ENCODE measurements around the gene SHC3.

Gene SHC3

DNA sequence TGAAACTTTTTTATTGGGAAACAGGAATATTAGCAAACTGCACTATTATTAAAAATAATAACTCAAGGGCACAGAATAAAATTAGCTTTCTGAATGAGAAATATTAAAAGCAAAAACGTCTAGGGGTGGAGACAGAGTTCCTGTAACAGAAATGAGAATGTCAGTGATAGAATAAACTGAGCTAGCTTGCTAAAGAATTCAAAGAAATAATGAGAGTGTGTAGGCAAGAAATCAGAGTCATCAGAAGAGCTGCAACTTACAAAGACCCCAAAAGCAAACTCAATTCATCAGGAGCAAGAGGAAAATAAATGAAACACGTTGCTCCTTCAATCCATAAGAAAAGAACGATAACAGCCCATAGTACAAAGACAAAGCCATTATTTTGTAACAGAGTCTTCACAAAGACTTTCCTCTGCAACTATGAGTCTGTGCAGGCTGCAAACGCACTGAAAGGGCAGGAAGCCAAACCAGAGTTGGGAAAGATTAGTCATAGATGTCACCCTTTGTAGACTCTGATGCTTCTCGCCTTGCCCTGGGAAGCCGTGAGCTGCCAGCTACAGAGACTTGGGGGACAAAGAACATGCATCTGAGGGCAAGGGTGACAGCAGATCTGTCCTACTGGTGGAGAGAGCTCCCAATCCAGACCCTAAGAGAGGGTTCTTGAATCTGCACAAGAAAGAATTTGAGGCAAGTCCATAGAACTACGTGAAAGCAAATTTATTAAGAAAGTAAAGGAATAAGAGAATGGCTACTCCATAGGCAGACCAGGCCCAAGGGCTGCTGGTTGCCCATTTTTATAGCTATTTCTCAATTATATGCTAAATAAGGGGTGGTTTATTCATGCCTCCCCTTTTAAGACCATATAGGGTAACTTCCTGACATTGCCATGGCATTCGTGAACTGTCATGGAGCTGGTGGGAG is 40.8 kb downstream of the SHC3 start:
- Histone ChIP-seq H3K27me3 (ENCODE audit: insufficient read depth, low read length) (no peaks in the 10 kb centered on the region), H3K79me2 (ENCODE audit: control insufficient read depth, insufficient read depth, low read length, unreplicated experiment) (peaks cover 8% of the 10 kb centered on the region), H3K4me1 (ENCODE audit: control insufficient read depth, insufficient read depth, low read length, unreplicated experiment) (peaks cover 54% of the 10 kb centered on the region), H3K4me3 (ENCODE audit: low read depth, low read length) (peak overlapping the region; percentile 39), H3K36me3 (ENCODE audit: insufficient read depth, low read length) (no peaks in the 10 kb centered on the region; the same call in 1 of the 2 replicates), H2AFZ (ENCODE audit: low read length, unreplicated experiment) (no peak overlapping the region), H3K27ac (ENCODE audit: low read depth, low read length) (peak overlapping the region; percentile 97)

DNA sequence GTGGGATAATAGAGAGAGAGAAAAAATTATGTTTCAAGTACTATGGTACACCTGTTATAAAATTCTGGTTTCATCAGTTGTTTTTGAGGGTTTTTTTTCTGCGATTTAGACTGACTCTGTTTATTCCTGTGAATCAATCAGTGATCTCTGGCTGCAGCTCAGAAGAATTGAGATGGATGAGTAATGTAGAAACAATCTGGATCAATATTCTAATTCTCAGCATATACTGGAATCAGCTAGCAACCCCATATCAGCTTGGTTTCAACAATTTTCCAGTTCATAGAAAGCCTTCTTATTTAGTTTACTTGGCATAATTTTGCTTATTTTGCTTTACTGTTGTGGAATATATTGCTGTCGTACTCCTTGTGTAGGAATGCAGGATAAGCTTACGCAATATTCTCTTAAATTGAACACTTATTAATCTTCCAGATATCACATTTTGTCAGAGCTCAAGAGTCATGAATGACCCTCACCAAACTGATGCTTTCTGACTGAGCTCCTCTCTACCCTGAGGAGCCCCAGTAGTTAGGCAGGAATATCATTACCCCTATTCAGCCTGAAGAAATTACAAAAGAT is 42.9 kb downstream of the SHC3 start:
- Histone ChIP-seq H3K4me3 (ENCODE audit: low read depth, low read length) (no peak overlapping the region), H3K4me1 (ENCODE audit: control insufficient read depth, insufficient read depth, low read length, unreplicated experiment) (peaks cover 50% of the 10 kb centered on the region), H3K79me2 (ENCODE audit: control insufficient read depth, insufficient read depth, low read length, unreplicated experiment) (no peaks in the 10 kb centered on the region), H2AFZ (ENCODE audit: low read length, unreplicated experiment) (no peak overlapping the region), H3K27ac (ENCODE audit: low read depth, low read length) (no peak overlapping the region), H3K27me3 (ENCODE audit: insufficient read depth, low read length) (no peaks in the 10 kb centered on the region), H3K36me3 (ENCODE audit: insufficient read depth, low read length) (no peaks in the 10 kb centered on the region; the same call in 1 of the 2 replicates)

DNA sequence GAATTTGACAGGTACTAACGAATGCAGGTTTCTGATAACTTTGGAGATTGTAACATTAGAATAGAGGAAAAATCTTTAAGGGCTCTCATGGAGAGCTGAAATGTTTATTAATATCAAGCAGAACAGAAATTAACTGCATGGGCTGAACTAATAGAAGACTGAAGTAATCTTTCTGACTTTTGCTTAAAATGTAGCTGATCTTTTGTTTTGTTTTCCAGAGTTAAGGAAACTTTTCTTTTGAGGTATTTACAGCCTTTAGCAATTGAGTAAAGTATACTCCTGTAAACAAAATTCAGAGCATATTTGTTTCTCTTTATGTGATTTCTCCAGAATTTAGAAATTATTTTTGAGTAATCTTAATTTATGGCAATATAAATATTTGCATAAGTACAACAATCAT is 43.9 kb downstream of the SHC3 start:
- Histone ChIP-seq H2AFZ (ENCODE audit: low read length, unreplicated experiment) (no peak overlapping the region), H3K27ac (ENCODE audit: low read depth, low read length) (no peak overlapping the region), H3K4me3 (ENCODE audit: low read depth, low read length) (no peak overlapping the region), H3K36me3 (ENCODE audit: insufficient read depth, low read length) (no peaks in the 10 kb centered on the region; the same call in 1 of the 2 replicates), H3K27me3 (ENCODE audit: insufficient read depth, low read length) (no peaks in the 10 kb centered on the region), H3K4me1 (ENCODE audit: control insufficient read depth, insufficient read depth, low read length, unreplicated experiment) (peaks cover 41% of the 10 kb centered on the region), H3K79me2 (ENCODE audit: control insufficient read depth, insufficient read depth, low read length, unreplicated experiment) (no peaks in the 10 kb centered on the region)

DNA sequence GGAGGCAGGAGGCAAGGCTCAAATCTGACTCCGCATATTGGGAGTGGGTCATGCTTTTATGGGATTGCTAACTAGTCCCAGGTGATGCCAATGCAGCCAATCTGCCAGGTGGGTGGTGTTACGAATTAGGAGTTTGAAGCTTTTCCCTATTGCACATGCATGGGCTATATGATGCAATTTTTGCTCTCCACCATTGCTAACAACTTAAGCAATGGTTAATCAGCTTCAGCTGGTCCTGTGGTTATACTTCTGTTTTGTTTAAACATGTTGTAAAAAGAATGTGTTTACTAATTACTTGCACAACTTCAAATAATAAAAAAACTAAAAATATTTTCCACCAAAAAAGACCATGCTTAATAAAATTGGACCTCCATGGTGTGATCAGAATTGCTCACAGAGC is 55.7 kb downstream of the SHC3 start:
- H2AFZ ChIP-seq (ENCODE audit: low read length, unreplicated experiment) = no peak overlapping the region
- no peak overlapping the region for H3K4me3 ChIP-seq (ENCODE audit: low read depth, low read length)
- H3K27ac ChIP-seq (ENCODE audit: low read depth, low read length) = no peak overlapping the region
- peaks cover 7% of the 10 kb centered on the region; the same call in 1 of the 2 replicates for H3K36me3 ChIP-seq (ENCODE audit: insufficient read depth, low read length)
- H3K79me2 ChIP-seq (ENCODE audit: control insufficient read depth, insufficient read depth, low read length, unreplicated experiment) = no peaks in the 10 kb centered on the region
- no peaks in the 10 kb centered on the region for H3K4me1 ChIP-seq (ENCODE audit: control insufficient read depth, insufficient read depth, low read length, unreplicated experiment)
- no peaks in the 10 kb centered on the region for H3K27me3 ChIP-seq (ENCODE audit: insufficient read depth, low read length)

DNA sequence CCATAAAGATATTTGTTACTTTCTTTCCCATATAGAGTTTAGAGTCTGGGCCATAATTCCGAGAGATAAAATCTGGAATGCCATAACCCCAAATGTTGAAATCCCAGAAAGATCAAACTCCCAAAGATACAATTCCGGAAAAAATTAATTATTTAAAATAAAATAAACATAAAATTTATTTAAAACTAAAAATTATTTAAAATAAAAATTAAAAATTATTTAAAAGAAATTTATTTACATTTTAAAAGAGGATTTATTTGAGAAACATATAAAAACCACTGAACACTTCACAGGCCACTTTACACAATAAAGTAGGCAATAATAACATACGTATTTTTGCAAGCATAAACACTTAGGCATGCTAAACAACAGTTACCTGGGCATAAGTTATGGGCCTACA is 57.9 kb downstream of the SHC3 start:
- H3K27me3 ChIP-seq (ENCODE audit: insufficient read depth, low read length) = no peaks in the 10 kb centered on the region
- no peak overlapping the region for H2AFZ ChIP-seq (ENCODE audit: low read length, unreplicated experiment)
- peaks cover 7% of the 10 kb centered on the region for H3K4me1 ChIP-seq (ENCODE audit: control insufficient read depth, insufficient read depth, low read length, unreplicated experiment)
- peaks cover 4% of the 10 kb centered on the region; the same call in 1 of the 2 replicates for H3K36me3 ChIP-seq (ENCODE audit: insufficient read depth, low read length)
- no peak overlapping the region for H3K4me3 ChIP-seq (ENCODE audit: low read depth, low read length)
- peaks cover 12% of the 10 kb centered on the region for H3K79me2 ChIP-seq (ENCODE audit: control insufficient read depth, insufficient read depth, low read length, unreplicated experiment)
- H3K27ac ChIP-seq (ENCODE audit: low read depth, low read length) = no peak overlapping the region

DNA sequence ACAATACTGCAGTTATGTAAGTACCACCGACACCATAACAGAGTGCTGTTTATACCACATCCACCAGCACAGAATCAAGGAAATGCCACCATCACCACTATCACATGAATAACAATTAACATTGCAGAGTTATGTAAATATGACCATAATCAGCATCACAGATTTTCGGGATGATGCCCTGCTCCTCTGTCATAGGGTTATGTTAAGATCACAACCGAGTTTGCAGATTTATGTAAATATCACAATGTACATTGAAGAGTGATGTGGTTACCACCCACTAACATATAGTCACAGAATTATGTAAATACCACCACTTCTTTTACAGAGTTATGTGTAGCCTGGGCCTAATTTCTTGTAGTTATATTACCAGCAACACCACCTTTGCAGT is 61.8 kb downstream of the SHC3 start:
- H3K4me3 ChIP-seq (ENCODE audit: low read depth, low read length) = no peak overlapping the region
- H3K4me1 ChIP-seq (ENCODE audit: control insufficient read depth, insufficient read depth, low read length, unreplicated experiment) = peaks cover 11% of the 10 kb centered on the region
- peak overlapping the region; percentile 79 for H3K27ac ChIP-seq (ENCODE audit: low read depth, low read length)
- H2AFZ ChIP-seq (ENCODE audit: low read length, unreplicated experiment) = no peak overlapping the region
- no peaks in the 10 kb centered on the region for H3K27me3 ChIP-seq (ENCODE audit: insufficient read depth, low read length)
- H3K79me2 ChIP-seq (ENCODE audit: control insufficient read depth, insufficient read depth, low read length, unreplicated experiment) = peaks cover 31% of the 10 kb centered on the region
- H3K36me3 ChIP-seq (ENCODE audit: insufficient read depth, low read length) = peaks cover 4% of the 10 kb centered on the region; the same call in 1 of the 2 replicates

DNA sequence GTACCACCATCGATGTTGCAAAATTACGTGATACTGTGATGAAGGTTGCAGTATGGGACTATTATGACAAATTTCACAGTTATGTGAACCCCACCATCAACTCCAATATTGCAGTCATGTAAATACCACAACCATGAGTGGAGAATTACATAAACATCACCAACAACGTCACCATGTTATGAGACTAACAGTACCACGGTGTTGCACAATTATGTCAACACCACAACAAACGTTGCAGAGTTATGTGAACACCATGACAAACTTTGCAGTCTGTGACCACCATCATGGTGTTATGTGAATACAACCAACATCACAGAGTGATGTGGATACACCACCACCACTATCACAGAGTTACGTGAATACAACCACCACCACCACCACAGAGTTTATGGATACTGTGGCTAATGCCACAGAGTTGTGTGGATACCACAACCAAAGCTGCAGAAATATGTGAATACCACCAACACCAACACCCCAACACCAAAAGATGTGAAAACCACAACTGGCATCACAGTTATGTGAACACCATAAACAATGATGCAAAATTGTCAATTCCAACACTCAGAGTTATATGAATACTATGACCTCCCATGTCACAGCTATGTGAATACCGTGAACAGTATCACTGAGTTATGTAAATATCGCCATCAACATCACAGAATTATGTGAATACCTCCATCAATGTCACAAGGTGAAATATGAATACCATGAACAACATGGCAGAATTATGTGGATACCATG is 62.4 kb downstream of the SHC3 start:
- no peak overlapping the region; the same call in 1 of the 2 replicates for H3K4me3 ChIP-seq (ENCODE audit: low read depth, low read length)
- peaks cover 4% of the 10 kb centered on the region; the same call in 1 of the 2 replicates for H3K36me3 ChIP-seq (ENCODE audit: insufficient read depth, low read length)
- H3K27ac ChIP-seq (ENCODE audit: low read depth, low read length) = peak overlapping the region; percentile 79
- no peak overlapping the region for H2AFZ ChIP-seq (ENCODE audit: low read length, unreplicated experiment)
- peaks cover 31% of the 10 kb centered on the region for H3K79me2 ChIP-seq (ENCODE audit: control insufficient read depth, insufficient read depth, low read length, unreplicated experiment)
- peaks cover 11% of the 10 kb centered on the region for H3K4me1 ChIP-seq (ENCODE audit: control insufficient read depth, insufficient read depth, low read length, unreplicated experiment)
- no peaks in the 10 kb centered on the region for H3K27me3 ChIP-seq (ENCODE audit: insufficient read depth, low read length)

DNA sequence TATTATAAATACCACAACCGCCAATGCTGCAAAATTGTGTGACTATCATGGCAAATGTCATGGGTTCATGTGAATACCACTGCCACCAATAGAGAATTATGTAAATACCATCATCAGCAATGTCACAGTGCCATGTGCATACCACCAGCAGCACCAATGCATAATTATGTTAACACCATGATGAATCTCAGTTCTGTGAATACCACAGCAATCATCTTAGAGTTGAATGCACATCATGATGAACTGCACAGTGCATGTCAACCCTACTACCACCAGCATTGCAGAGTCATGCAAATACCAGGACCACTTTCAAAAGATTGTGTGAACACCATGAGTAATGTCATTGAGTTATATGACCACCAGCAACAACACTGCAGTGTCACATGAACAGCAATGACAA is 63.2 kb downstream of the SHC3 start:
- H3K36me3 ChIP-seq (ENCODE audit: insufficient read depth, low read length) = peaks cover 10% of the 10 kb centered on the region; the same call in 1 of the 2 replicates
- no peak overlapping the region for H2AFZ ChIP-seq (ENCODE audit: low read length, unreplicated experiment)
- H3K4me3 ChIP-seq (ENCODE audit: low read depth, low read length) = no peak overlapping the region; the same call in 1 of the 2 replicates
- peaks cover 31% of the 10 kb centered on the region for H3K79me2 ChIP-seq (ENCODE audit: control insufficient read depth, insufficient read depth, low read length, unreplicated experiment)
- no peaks in the 10 kb centered on the region for H3K27me3 ChIP-seq (ENCODE audit: insufficient read depth, low read length)
- peak overlapping the region; percentile 75 for H3K27ac ChIP-seq (ENCODE audit: low read depth, low read length)
- peaks cover 11% of the 10 kb centered on the region for H3K4me1 ChIP-seq (ENCODE audit: control insufficient read depth, insufficient read depth, low read length, unreplicated experiment)

DNA sequence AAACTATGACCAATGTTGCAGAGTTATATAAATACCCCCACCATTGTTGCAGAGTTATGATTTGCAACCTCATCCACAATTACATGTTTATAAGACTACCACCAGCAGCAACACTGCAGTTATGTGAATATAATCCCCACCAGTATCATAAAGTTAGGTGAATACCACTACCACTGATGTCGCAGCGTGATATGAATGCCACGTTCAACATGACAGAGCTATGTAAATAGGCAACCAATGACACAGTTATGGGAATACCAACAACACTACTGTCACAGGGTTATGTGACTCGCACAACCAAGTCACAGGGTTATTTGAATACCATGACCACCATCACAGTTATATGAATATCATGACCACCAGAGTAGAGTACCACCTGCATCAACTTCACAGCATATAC is 63.9 kb downstream of the SHC3 start:
- Histone ChIP-seq H3K4me1 (ENCODE audit: control insufficient read depth, insufficient read depth, low read length, unreplicated experiment) (peaks cover 11% of the 10 kb centered on the region), H3K36me3 (ENCODE audit: insufficient read depth, low read length) (peaks cover 13% of the 10 kb centered on the region; the same call in 1 of the 2 replicates), H3K79me2 (ENCODE audit: control insufficient read depth, insufficient read depth, low read length, unreplicated experiment) (peaks cover 31% of the 10 kb centered on the region), H2AFZ (ENCODE audit: low read length, unreplicated experiment) (no peak overlapping the region), H3K27me3 (ENCODE audit: insufficient read depth, low read length) (no peaks in the 10 kb centered on the region), H3K4me3 (ENCODE audit: low read depth, low read length) (no peak overlapping the region), H3K27ac (ENCODE audit: low read depth, low read length) (no peak overlapping the region)

DNA sequence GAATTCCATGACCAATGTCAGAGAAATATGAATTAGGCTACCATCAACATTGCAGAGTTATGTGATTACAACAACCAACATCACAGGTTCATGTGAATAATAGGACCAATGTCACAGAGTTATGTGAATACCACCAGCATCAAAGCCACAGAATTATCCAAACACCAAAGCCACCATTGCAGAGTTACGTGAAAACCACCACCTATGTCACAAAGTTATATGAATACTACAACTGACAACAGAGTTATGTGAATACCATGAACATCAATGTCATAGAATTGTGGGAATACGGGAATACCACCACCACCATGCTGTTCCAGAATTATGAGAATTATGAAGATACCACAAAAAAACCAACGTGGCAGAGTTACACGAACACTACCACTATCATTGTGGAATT is 64.8 kb downstream of the SHC3 start:
- Histone ChIP-seq H3K4me1 (ENCODE audit: control insufficient read depth, insufficient read depth, low read length, unreplicated experiment) (peaks cover 11% of the 10 kb centered on the region), H3K79me2 (ENCODE audit: control insufficient read depth, insufficient read depth, low read length, unreplicated experiment) (peaks cover 31% of the 10 kb centered on the region), H3K36me3 (ENCODE audit: insufficient read depth, low read length) (peaks cover 18% of the 10 kb centered on the region; the same call in 1 of the 2 replicates), H3K4me3 (ENCODE audit: low read depth, low read length) (no peak overlapping the region), H3K27me3 (ENCODE audit: insufficient read depth, low read length) (no peaks in the 10 kb centered on the region), H3K27ac (ENCODE audit: low read depth, low read length) (no peak overlapping the region), H2AFZ (ENCODE audit: low read length, unreplicated experiment) (no peak overlapping the region)
